GM12873 (cell line): ENCODE results near the gene GSTK1.

Experiments
- TF ChIP-seq, protein P1 (sequence below): IDR thresholded peaks from 2 replicates; pipeline ENCODE4 v1.5.1; 2012; ENCODE audit warnings: low read depth, mild to moderate bottlenecking, moderate library complexity, low read length, control low read depth; ENCODE audit not compliant: insufficient read depth; ENCODE audit errors: missing control alignments

GSTK1 gene

DNA sequence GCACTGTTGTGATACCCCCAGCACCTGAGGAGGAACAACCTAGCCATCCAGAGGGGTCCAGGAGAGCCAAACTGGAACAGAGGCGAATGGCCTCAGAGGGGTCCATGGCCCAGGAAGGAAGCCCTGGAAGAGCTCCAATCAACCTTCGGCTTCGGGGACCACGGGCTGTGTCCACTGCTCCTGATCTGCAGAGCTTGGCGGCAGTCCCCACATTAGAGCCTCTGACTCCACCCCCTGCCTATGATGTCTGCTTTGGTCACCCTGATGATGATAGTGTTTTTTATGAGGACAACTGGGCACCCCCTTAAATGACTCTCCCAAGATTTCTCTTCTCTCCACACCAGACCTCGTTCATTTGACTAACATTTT, 23.3 kb downstream of the GSTK1 start:
- TF ChIP-seq, protein P1, sequence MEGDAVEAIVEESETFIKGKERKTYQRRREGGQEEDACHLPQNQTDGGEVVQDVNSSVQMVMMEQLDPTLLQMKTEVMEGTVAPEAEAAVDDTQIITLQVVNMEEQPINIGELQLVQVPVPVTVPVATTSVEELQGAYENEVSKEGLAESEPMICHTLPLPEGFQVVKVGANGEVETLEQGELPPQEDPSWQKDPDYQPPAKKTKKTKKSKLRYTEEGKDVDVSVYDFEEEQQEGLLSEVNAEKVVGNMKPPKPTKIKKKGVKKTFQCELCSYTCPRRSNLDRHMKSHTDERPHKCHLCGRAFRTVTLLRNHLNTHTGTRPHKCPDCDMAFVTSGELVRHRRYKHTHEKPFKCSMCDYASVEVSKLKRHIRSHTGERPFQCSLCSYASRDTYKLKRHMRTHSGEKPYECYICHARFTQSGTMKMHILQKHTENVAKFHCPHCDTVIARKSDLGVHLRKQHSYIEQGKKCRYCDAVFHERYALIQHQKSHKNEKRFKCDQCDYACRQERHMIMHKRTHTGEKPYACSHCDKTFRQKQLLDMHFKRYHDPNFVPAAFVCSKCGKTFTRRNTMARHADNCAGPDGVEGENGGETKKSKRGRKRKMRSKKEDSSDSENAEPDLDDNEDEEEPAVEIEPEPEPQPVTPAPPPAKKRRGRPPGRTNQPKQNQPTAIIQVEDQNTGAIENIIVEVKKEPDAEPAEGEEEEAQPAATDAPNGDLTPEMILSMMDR, result no peak

DNA sequence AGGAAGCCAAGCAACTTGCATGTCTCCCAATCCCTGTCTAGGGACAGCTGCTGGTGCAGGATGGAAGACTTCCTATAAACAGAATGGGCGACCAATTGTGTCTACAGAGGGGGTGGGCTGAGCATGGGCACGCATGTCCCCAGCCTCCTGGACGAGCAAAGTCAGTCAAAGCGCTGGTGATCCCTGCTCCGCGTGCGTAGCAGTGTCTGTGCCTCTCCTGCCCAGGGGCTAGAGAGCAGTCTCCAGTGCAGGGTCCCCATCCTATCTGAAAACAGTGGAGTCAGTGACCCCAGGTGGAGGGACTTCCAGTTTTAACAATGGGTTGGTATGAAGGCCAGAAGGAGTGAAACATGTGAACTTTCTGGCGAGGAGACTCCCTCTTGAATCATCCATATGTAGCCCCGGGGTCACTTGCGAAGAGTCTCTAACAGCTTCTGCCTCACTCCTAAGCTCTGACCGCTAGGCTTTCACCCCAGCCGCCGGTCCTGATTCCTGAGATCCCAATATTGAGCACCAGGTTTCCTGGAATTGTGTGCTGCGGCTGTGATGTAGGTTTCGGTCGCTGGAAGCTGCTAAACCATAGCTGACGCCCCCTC, 24.2 kb downstream of the GSTK1 start:
- TF ChIP-seq, protein P1, result no peak

DNA sequence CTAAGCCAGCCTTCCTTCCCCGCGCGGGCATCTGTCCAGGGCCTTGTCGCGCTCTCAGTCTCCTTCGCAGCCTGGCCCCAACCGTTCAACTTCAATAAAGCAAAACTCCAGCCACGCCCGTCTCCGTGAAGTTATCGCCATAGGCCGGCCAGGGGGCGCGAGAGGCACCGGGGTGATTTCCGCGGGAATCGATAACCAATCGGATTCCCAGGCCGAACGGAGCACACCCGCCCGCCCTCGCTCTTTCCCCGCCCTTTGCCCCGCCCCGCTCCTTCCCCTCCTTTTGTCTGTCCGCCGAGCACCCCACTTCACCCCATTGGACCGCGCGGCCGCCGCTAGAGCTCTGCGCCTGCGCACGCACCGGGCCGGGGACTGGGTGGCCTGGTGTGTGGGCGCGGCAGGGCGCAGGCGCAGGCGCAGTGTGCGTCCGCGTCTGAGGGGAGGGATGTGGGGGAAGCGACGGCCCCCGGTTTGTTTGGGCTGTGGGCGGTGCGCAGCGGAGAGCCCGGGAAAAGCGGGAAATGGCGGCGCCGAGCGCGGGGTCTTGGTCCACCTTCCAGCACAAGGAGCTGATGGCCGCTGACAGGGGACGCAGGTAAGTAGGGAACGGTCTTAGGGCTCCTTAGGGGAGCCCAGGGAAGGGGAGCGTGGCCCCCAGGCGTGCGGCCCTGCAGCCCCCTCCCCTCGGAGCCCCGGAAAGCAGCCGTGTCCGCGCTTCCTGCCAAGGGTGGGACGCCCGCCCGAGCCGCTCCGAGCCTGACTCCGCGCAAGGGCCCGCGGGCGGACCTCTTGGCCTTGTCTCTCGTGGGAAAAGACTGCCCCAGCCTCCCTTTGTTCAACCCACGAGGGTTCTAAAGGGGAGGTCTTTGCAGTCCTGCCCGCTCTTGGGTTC, 24.9 kb downstream of the GSTK1 start, which contains the start of gene CASP2:
Gene CASP2, plus strand, starts transcription at position 417 of the 892 bp plus-strand sequence. Its CDS starts 105 bp downstream, at position 522.
- TF ChIP-seq, protein P1, result peak; percentile 29

DNA sequence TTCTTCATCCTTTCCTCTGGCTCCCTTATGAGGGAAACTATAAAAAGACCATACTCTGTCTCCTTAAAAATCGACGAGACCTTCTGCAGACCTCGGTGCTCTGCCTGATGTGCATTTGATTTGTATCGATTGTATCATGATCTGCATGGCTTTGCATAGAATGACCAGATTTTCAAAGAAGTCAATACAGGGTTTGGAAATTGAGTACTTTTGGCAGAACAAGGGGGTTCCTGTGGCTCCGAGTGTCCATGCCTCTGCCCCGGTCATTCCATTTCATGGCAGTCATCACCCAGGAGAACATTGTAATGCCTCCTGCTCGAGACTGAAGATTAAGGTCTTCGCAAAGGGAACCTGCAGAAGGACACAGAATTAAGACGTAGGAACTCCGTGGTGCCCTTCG, 25.6 kb downstream of the GSTK1 start:
- TF ChIP-seq, protein P1, result no peak

DNA sequence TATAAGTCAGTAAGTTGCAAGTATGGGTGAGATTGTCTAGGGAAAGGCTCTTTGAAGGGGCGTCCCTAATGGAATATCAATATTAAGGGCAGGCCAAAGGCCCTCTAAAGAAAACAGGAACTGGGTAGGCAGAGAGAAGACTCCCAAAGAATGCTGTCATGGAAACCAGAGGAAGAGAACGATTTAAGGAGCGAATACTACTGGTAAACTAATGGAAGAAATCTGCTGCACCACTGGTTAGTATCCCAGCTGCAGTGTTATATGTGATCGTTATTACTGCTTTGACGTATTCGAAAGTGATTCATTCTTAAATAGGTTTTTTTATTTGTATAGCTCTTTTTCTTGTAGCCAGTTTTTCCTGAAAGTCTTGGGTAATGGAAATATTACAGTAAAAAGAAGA, 26.2 kb downstream of the GSTK1 start:
- TF ChIP-seq, protein P1, result no peak

DNA sequence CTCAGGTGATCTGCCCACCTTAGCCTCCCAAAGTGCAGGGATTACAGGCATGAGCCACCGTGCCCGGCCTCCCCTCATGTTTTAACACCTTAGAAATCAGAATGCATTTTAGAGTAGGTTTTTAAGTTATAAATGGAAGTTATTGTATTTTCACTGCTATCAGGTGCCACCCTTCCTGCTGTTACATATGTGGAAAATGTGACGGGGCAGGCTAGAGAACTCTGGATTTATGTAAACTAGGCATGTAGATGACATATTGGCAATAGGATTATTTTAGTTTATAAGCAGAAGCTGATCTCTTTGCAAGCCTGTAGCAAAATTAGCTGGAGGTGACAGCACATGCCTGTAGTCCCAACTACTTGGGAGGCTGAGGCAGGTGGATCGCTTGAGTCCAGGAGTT, 27.1 kb downstream of the GSTK1 start:
- TF ChIP-seq, protein P1, result no peak

- TF ChIP-seq, protein P1, result no peak
These were observed 29.6 kb downstream of the GSTK1 start for GRCh38 chr7:143292876-143293275.
